Activated CD8-positive, alpha-beta memory T cell treated with anti-CD3 and anti-CD28 coated beads, Interleukin-2, amount 50 U/mL, for 1 hour (primary cell): ENCODE measurements around the gene PHOSPHO2.

ENCODE experiments used
- DNase-seq: peaks from one replicate; pipeline ENCODE4 v3.0.0-alpha.2; 2020; ENCODE audit errors: extremely low read depth

The PHOSPHO2 gene

GRCh38 chr2:169716238-169716886 is 22.1 kb downstream of the PHOSPHO2 start:
- no peak for DNase-seq

- DNase-seq, result no peak
Observed at GRCh38 chr2:169716938-169717690, 22.8 kb downstream of the PHOSPHO2 start.

GRCh38 chr2:169717691-169718063 is 23.4 kb downstream of the PHOSPHO2 start:
- DNase-seq, result no peak

- DNase-seq, result no peak
Observed at GRCh38 chr2:169718930-169719504, 24.7 kb downstream of the PHOSPHO2 start.

- no peak for DNase-seq
Observed at GRCh38 chr2:169721016-169721415, 26.7 kb downstream of the PHOSPHO2 start.

- no peak for DNase-seq
Observed at GRCh38 chr2:169727065-169727464, 32.8 kb downstream of the PHOSPHO2 start.

- no peak for DNase-seq
Observed at GRCh38 chr2:169729274-169729605, 35.0 kb downstream of the PHOSPHO2 start.

- DNase-seq, result no peak
Observed at GRCh38 chr2:169732075-169732474, 37.8 kb downstream of the PHOSPHO2 start.

- no peak for DNase-seq
Observed at GRCh38 chr2:169732583-169733358, 38.5 kb downstream of the PHOSPHO2 start.

GRCh38 chr2:169734169-169734847 is 40.0 kb downstream of the PHOSPHO2 start:
- no peak for DNase-seq

GRCh38 chr2:169735623-169736022 is 41.4 kb downstream of the PHOSPHO2 start:
- no peak for DNase-seq

- DNase-seq, result no peak
Observed at GRCh38 chr2:169736902-169737301, 42.6 kb downstream of the PHOSPHO2 start.

GRCh38 chr2:169738566-169739229 is 44.4 kb downstream of the PHOSPHO2 start:
- no peak for DNase-seq

GRCh38 chr2:169739351-169739750 is 45.1 kb downstream of the PHOSPHO2 start:
- no peak for DNase-seq

GRCh38 chr2:169743549-169743948 is 49.3 kb downstream of the PHOSPHO2 start:
- DNase-seq, result no peak

GRCh38 chr2:169746240-169746639 is 52.0 kb downstream of the PHOSPHO2 start:
- DNase-seq, result no peak

- DNase-seq, result no peak
Observed at GRCh38 chr2:169748319-169748718, 54.0 kb downstream of the PHOSPHO2 start.
